DMS153 treated with DMSO at 0.1 percent for 48 hours (cell line): Measurements from ENCODE around the gene HOXD8.

Source experiments
- DNase-seq: peaks from one replicate; lab custom pipeline; 2025; ENCODE audit not compliant: unreplicated experiment; lab: John Stamatoyannopoulos, UW

HOXD8 gene

GRCh38 chr2:176102309-176102866 is 27.1 kb upstream of the HOXD8 start:
- DNase-seq = no peak

GRCh38 chr2:176103194-176103593 is 26.3 kb upstream of the HOXD8 start:
- no peak for DNase-seq

GRCh38 chr2:176103742-176104315 is 25.7 kb upstream of the HOXD8 start:
- no peak for DNase-seq

- DNase-seq = no peak
Measured at GRCh38 chr2:176104316-176105077, 25.0 kb upstream of the HOXD8 start.

- no peak for DNase-seq
Measured at GRCh38 chr2:176105078-176105729, 24.3 kb upstream of the HOXD8 start.

- no peak for DNase-seq
Measured at GRCh38 chr2:176105730-176106580, 23.6 kb upstream of the HOXD8 start.

- DNase-seq = no peak
Measured at GRCh38 chr2:176106581-176107539, 22.6 kb upstream of the HOXD8 start, which contains the start of gene HOXD11. Gene HOXD11, plus strand, starts transcription at chr2:176107280. Its CDS starts 76 bp downstream, at chr2:176107356.

GRCh38 chr2:176107731-176108181 is 21.7 kb upstream of the HOXD8 start:
- DNase-seq = no peak

GRCh38 chr2:176109192-176109901 is 20.2 kb upstream of the HOXD8 start:
- no peak for DNase-seq

- no peak for DNase-seq
Measured at GRCh38 chr2:176109946-176110345, 19.6 kb upstream of the HOXD8 start.

- no peak for DNase-seq
Measured at GRCh38 chr2:176110415-176111308, 18.8 kb upstream of the HOXD8 start.

GRCh38 chr2:176111309-176111663 is 18.2 kb upstream of the HOXD8 start:
- no peak for DNase-seq

- no peak for DNase-seq
Measured at GRCh38 chr2:176111846-176112374, 17.6 kb upstream of the HOXD8 start.

- no peak for DNase-seq
Measured at GRCh38 chr2:176112375-176113302, 16.9 kb upstream of the HOXD8 start.

- DNase-seq = no peak
Measured at GRCh38 chr2:176114120-176114929, 15.2 kb upstream of the HOXD8 start.
